GM13977 (cell line): ENCODE measurements around the gene GAB1.

Source experiments
- DNase-seq: peaks from one replicate; pipeline ENCODE4 v3.0.0; 2012; ENCODE audit warnings: low spot score
- CTCF ChIP-seq: IDR thresholded peaks from 2 replicates; pipeline ENCODE4 v1.5.1; 2012; ENCODE audit warnings: mild to moderate bottlenecking, control low read depth; ENCODE audit not compliant: insufficient read depth; ENCODE audit errors: extremely low read depth, missing control alignments
- in situ Hi-C: fragments of 300-500 bp; cut with MboI; formaldehyde crosslinking; loops from one replicate; pipeline ENCODE4 v1.12.0; 2022; ENCODE audit warnings: low sequenced_read_pairs, low pct_unique_long_range_greater_than_20kb, mixed read lengths, inconsistent platforms; ENCODE audit not compliant: unreplicated experiment

The GAB1 gene

GRCh38 chr4:143336781-143337599 is at the start of gene GAB1:
Gene GAB1, plus strand, starts transcription at chr4:143336876. Its CDS starts 313 bp downstream, at chr4:143337189.
- peak; percentile 80 for DNase-seq
- in situ Hi-C loops: no loop called here

GRCh38 chr4:143287572-143287923 is 49.1 kb upstream of the GAB1 start:
- no peak for TF ChIP-seq CTCF
- no peak for DNase-seq
- in situ Hi-C loops: no loop called here

More at GRCh38 chr4:143336781-143337599, at the start of gene GAB1:
- peak; percentile 11 for TF ChIP-seq CTCF

- in situ Hi-C loops: no loop called here
- TF ChIP-seq CTCF: no peak
- no peak for DNase-seq
These were observed 48.5 kb upstream of the GAB1 start for GRCh38 chr4:143288171-143288570.

GRCh38 chr4:143289370-143289769 is 47.3 kb upstream of the GAB1 start:
- TF ChIP-seq CTCF: no peak
- in situ Hi-C loops: no loop called here
- no peak for DNase-seq

- no peak for TF ChIP-seq CTCF
- DNase-seq: no peak
- in situ Hi-C loops: no loop called here
These were observed 45.4 kb upstream of the GAB1 start for GRCh38 chr4:143291314-143291713.

GRCh38 chr4:143292858-143293257 is 43.8 kb upstream of the GAB1 start:
- in situ Hi-C loops: no loop called here
- no peak for DNase-seq
- TF ChIP-seq CTCF: no peak
